Measurements from ENCODE around the gene CBX5. TPM values are rescaled to one million over a fixed set of nuclear protein-coding genes. Genes with fewer than 3 reads are reported as not detected.

The CBX5 gene
- polyA plus RNA-seq, 5 donors, result 78.1 to 132 (median 110) TPM

Other genes with a start within 250 kb of the CBX5 start
- gene HOXC5, start 247.1 kb downstream of the CBX5 start, polyA plus RNA-seq (ENCODE audit: insufficient read depth in 1 of 5, insufficient read length in 5 of 5, low replicate concordance in 1 of 5), result under 1 TPM in 4 of 5 donors, not detected in 1; 0.16 to 0.40 (median 0.22) TPM
- 1 to 10 TPM; 3.1 to 5.6 (median 3.4) TPM for gene HOXC4, start 226.3 kb downstream of the CBX5 start, polyA plus RNA-seq (ENCODE audit: insufficient read depth in 1 of 5, insufficient read length in 5 of 5, low replicate concordance in 1 of 5)
- 10 to 100 TPM; 29.1 to 32.4 (median 30.8) TPM for gene SMUG1, start 91.1 kb downstream of the CBX5 start, polyA plus RNA-seq (ENCODE audit: insufficient read depth in 1 of 5, insufficient read length in 5 of 5, low replicate concordance in 1 of 5)
- 1,000 to 10,000 TPM; 3,197 to 4,469 (median 3,770) TPM for gene HNRNPA1, start 604 bp upstream of the CBX5 start, polyA plus RNA-seq (ENCODE audit: insufficient read depth in 1 of 5, insufficient read length in 5 of 5, low replicate concordance in 1 of 5)
- 1 to 10 TPM; 4.8 to 8.8 (median 6.1) TPM for gene NFE2, start 20.9 kb upstream of the CBX5 start, polyA plus RNA-seq (ENCODE audit: insufficient read depth in 1 of 5, insufficient read length in 5 of 5, low replicate concordance in 1 of 5)
- 100 to 1,000 TPM; 204 to 224 (median 218) TPM for gene COPZ1, start 45.0 kb upstream of the CBX5 start, polyA plus RNA-seq (ENCODE audit: insufficient read depth in 1 of 5, insufficient read length in 5 of 5, low replicate concordance in 1 of 5)
- gene GPR84, start 84.4 kb upstream of the CBX5 start, polyA plus RNA-seq (ENCODE audit: insufficient read depth in 1 of 5, insufficient read length in 5 of 5, low replicate concordance in 1 of 5), result under 1 TPM; 0.16 to 0.45 (median 0.19) TPM
- gene ZNF385A, start 104.6 kb upstream of the CBX5 start, polyA plus RNA-seq (ENCODE audit: insufficient read depth in 1 of 5, insufficient read length in 5 of 5, low replicate concordance in 1 of 5), result 10 to 100 TPM in 3 of 5 donors, 1 to 10 TPM in 2; 8.8 to 16.8 (median 10.3) TPM
- gene ITGA5, start 139.1 kb upstream of the CBX5 start, polyA plus RNA-seq (ENCODE audit: insufficient read depth in 1 of 5, insufficient read length in 5 of 5, low replicate concordance in 1 of 5), result 10 to 100 TPM; 58.0 to 62.7 (median 62.3) TPM
- under 1 TPM in 3 of 5 donors, not detected in 2; 0.13 to 0.24 (median 0.15) TPM for gene GTSF1, start 193.5 kb upstream of the CBX5 start, polyA plus RNA-seq (ENCODE audit: insufficient read depth in 1 of 5, insufficient read length in 5 of 5, low replicate concordance in 1 of 5)
- 1 to 10 TPM; 5.4 to 7.3 (median 6.6) TPM for gene NCKAP1L, start 217.6 kb upstream of the CBX5 start, polyA plus RNA-seq (ENCODE audit: insufficient read depth in 1 of 5, insufficient read length in 5 of 5, low replicate concordance in 1 of 5)

Data from right lung (tissue), 5 donors.